GM19463 (cell line): ENCODE measurements around the gene NKD1.

ENCODE experiments used
- ATAC-seq: cut with Tn5 transposase; IDR thresholded peaks from one replicate; pipeline ENCODE4 v1.9.1; 2021; ENCODE audit warnings: mild to moderate bottlenecking, moderate library complexity; ENCODE audit not compliant: unreplicated experiment

Gene NKD1

GRCh38 chr16:50640391-50640790, 92.2 kb downstream of the NKD1 start:
- ATAC-seq = no peak

- ATAC-seq = no peak
Observed at GRCh38 chr16:50640919-50641817, 93.0 kb downstream of the NKD1 start.

GRCh38 chr16:50641818-50642187, 93.6 kb downstream of the NKD1 start:
- no peak for ATAC-seq

GRCh38 chr16:50642349-50642748, 94.2 kb downstream of the NKD1 start:
- ATAC-seq = no peak

- no peak for ATAC-seq
Observed at GRCh38 chr16:50643192-50643591, 95.0 kb downstream of the NKD1 start.

- ATAC-seq = no peak
Observed at GRCh38 chr16:50644245-50644644, 96.0 kb downstream of the NKD1 start.

GRCh38 chr16:50644729-50645128, 96.5 kb downstream of the NKD1 start:
- ATAC-seq = no peak

GRCh38 chr16:50645563-50646220, 97.5 kb downstream of the NKD1 start:
- ATAC-seq = no peak

- ATAC-seq = no peak
Observed at GRCh38 chr16:50646345-50646744, 98.1 kb downstream of the NKD1 start.

GRCh38 chr16:50651835-50652438, 103.7 kb downstream of the NKD1 start:
- ATAC-seq = no peak

GRCh38 chr16:50652836-50653425, 104.7 kb downstream of the NKD1 start:
- ATAC-seq = no peak

GRCh38 chr16:50653633-50654519, 105.7 kb downstream of the NKD1 start:
- ATAC-seq = no peak

GRCh38 chr16:50655558-50656055, 107.4 kb downstream of the NKD1 start:
- ATAC-seq = no peak

GRCh38 chr16:50657241-50657640, 109.0 kb downstream of the NKD1 start:
- no peak for ATAC-seq

GRCh38 chr16:50659806-50660205, 111.6 kb downstream of the NKD1 start:
- no peak for ATAC-seq

- no peak for ATAC-seq
Observed at GRCh38 chr16:50662306-50662940, 114.2 kb downstream of the NKD1 start.

GRCh38 chr16:50664270-50664669, 116.1 kb downstream of the NKD1 start:
- no peak for ATAC-seq

GRCh38 chr16:50665128-50665878, 117.1 kb downstream of the NKD1 start:
- no peak for ATAC-seq
